SH-SY5Y (cell line): Measurements from ENCODE around the gene GFER.

Experiments
- GATA2 ChIP-seq: IDR thresholded peaks from 2 replicates; pipeline ENCODE4 v1.6.1; 2011; ENCODE audit warnings: mild to moderate bottlenecking, low read depth, low read length
- GATA3 ChIP-seq: IDR thresholded peaks from 2 replicates; pipeline ENCODE4 v1.6.1; 2011; ENCODE audit warnings: low read depth, mild to moderate bottlenecking, low read length, moderate library complexity

DNA sequence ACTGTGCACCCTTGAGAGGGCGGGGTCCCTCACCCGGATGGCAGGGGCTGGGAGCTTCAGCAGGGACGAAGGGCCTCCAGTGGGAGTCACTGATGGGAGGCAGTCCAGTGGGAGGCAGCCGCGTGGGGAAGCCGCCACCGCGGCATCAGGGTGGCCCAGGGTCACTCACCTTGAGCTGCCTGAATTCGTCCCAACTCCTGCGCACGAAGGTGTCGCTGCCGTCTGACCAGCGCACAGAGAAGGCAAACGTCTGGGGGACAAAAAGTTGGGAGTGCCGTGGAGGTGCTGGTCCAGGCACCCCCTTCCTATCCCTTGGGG lies 3.3 kb upstream of the GFER start:
- no peak for TF ChIP-seq GATA2
- no peak for TF ChIP-seq GATA3
